HL-60/S4 treated with retinoic acid at 250 ng/mL for 4 days and 3 days (cell line): ENCODE measurements around the gene MYO7B.

ENCODE experiments used
- in situ Hi-C: fragments of 300-500 bp; cut with MboI; formaldehyde crosslinking; loops from 2 replicates; pipeline ENCODE4 v1.7.0; 2022; ENCODE audit warnings: low sequenced_read_pairs

The MYO7B gene

GRCh38 chr2:127634626-127635379, 99.3 kb downstream of the MYO7B start:
- in situ Hi-C loops = no loop called here

- in situ Hi-C loops = no loop called here
Measured at GRCh38 chr2:127635380-127636237, 100.1 kb downstream of the MYO7B start.

- in situ Hi-C loops = no loop called here
Measured at GRCh38 chr2:127636248-127637235, 101.1 kb downstream of the MYO7B start.

GRCh38 chr2:127637236-127637630, 101.8 kb downstream of the MYO7B start:
- in situ Hi-C loops = no loop called here

- in situ Hi-C loops = no loop called here
Measured at GRCh38 chr2:127637725-127638252, 102.3 kb downstream of the MYO7B start.

GRCh38 chr2:127638361-127639110, 103.1 kb downstream of the MYO7B start:
- in situ Hi-C loops = no loop called here

- in situ Hi-C loops = no loop called here
Measured at GRCh38 chr2:127639111-127639474, 103.6 kb downstream of the MYO7B start.

GRCh38 chr2:127640082-127641072, 104.9 kb downstream of the MYO7B start:
- in situ Hi-C loops = no loop called here

GRCh38 chr2:127641133-127641532, 105.7 kb downstream of the MYO7B start:
- in situ Hi-C loops = no loop called here

- in situ Hi-C loops = no loop called here
Measured at GRCh38 chr2:127641846-127642507, 106.5 kb downstream of the MYO7B start.

GRCh38 chr2:127642706-127643438, 107.4 kb downstream of the MYO7B start:
- in situ Hi-C loops = no loop called here

- in situ Hi-C loops = no loop called here
Measured at GRCh38 chr2:127643439-127644065, 108.1 kb downstream of the MYO7B start.

GRCh38 chr2:127644066-127645025, 108.9 kb downstream of the MYO7B start:
- in situ Hi-C loops = no loop called here

- in situ Hi-C loops = no loop called here
Measured at GRCh38 chr2:127645026-127645394, 109.5 kb downstream of the MYO7B start.

GRCh38 chr2:127645395-127646291, 110.2 kb downstream of the MYO7B start, which contains the start of gene GPR17:
TSS of gene GPR17 (plus strand) at chr2:127646153. CDS start at chr2:127650736, 4,583 bp downstream.
- in situ Hi-C loops = no loop called here
